Neuronal stem cell (in vitro differentiated cells): Measurements from ENCODE around the gene FBXL7.

Experiments
- DNase-seq: peaks from one replicate; pipeline ENCODE4 v3.0.0-alpha.2; 2013; ENCODE audit warnings: low spot score
- H2AFZ ChIP-seq: one replicate; pipeline ENCODE4 v1.6.1; 2013; ENCODE audit warnings: mild to moderate bottlenecking, low read length, inconsistent platforms
- H2AK5ac ChIP-seq: 2 replicates; pipeline ENCODE4 v1.6.1; 2013; ENCODE audit warnings: low read depth, mild to moderate bottlenecking, inconsistent platforms, low read length, moderate library complexity, mixed read lengths
- H2BK120ac ChIP-seq: 2 replicates; pipeline ENCODE4 v1.6.1; 2013; ENCODE audit warnings: low read depth, mild to moderate bottlenecking, inconsistent platforms, low read length, moderate library complexity, mixed read lengths
- H2BK12ac ChIP-seq: one replicate; pipeline ENCODE4 v1.6.1; 2013; ENCODE audit warnings: low read length, inconsistent platforms
- H2BK15ac ChIP-seq: 2 replicates; pipeline ENCODE4 v1.6.1; 2013; ENCODE audit warnings: mild to moderate bottlenecking, low read length, inconsistent platforms, mixed read lengths
- H2BK5ac ChIP-seq: one replicate; pipeline ENCODE4 v1.6.1; 2013; ENCODE audit warnings: inconsistent platforms, mild to moderate bottlenecking, low read length, moderate library complexity
- H3K14ac ChIP-seq: one replicate; pipeline ENCODE4 v1.6.1; 2013; ENCODE audit warnings: low read length, inconsistent platforms
- H3K18ac ChIP-seq: 2 replicates; pipeline ENCODE4 v1.6.1; 2013; ENCODE audit warnings: low read length, inconsistent platforms
- H3K23ac ChIP-seq: 2 replicates; pipeline ENCODE4 v1.6.1; 2013; ENCODE audit warnings: low read depth, mild to moderate bottlenecking, mixed read lengths, low read length, inconsistent platforms; ENCODE audit not compliant: poor library complexity
- H3K27ac ChIP-seq: replicated peaks from 3 replicates; pipeline ENCODE4 v1.5.1; 2013; ENCODE audit warnings: low read length, inconsistent platforms
- H3K27me3 ChIP-seq, 3 experiments: 2 replicates each; pipeline ENCODE4 v1.6.1; 2013; ENCODE audit warnings: low read length in 3 of 3, mild to moderate bottlenecking in 2 of 3, inconsistent platforms in 1 of 3, low read depth in 1 of 3, mixed read lengths in 1 of 3, moderate library complexity in 1 of 3; ENCODE audit not compliant: control insufficient read depth in 3 of 3, insufficient read depth in 3 of 3
- H3K36me3 ChIP-seq, 2 donors: replicated peaks in 1 of 2; 2 replicates each; pipeline ENCODE4 v1.6.1; 2013; ENCODE audit warnings: low read length in 2 of 2; ENCODE audit not compliant: control insufficient read depth in 2 of 2, insufficient read depth in 2 of 2
- H3K4ac ChIP-seq: 2 replicates; pipeline ENCODE4 v1.6.1; 2013; ENCODE audit warnings: inconsistent platforms, mild to moderate bottlenecking, low read length, moderate library complexity
- H3K4me1 ChIP-seq, 2 donors: 1 replicate in 1 of 2; 2 replicates in 1 of 2; pipeline ENCODE4 v1.6.1; 2013; ENCODE audit warnings: low read length in 2 of 2, low read depth in 1 of 2; ENCODE audit not compliant: control insufficient read depth in 2 of 2, insufficient read depth in 1 of 2
- H3K4me2 ChIP-seq: one replicate; pipeline ENCODE4 v1.6.1; 2013; ENCODE audit warnings: mild to moderate bottlenecking, low read length, inconsistent platforms; ENCODE audit not compliant: insufficient read depth, poor library complexity, severe bottlenecking
- H3K4me3 ChIP-seq, 2 donors: 2 replicates each; pipeline ENCODE4 v1.5.1; 2013; ENCODE audit warnings: low read length in 2 of 2, mild to moderate bottlenecking in 2 of 2, inconsistent platforms in 1 of 2, moderate library complexity in 1 of 2
- H3K79me1 ChIP-seq: one replicate; pipeline ENCODE4 v1.6.1; 2013; ENCODE audit warnings: low read depth, mild to moderate bottlenecking, inconsistent platforms, low read length, moderate library complexity
- H3K9ac ChIP-seq: one replicate; pipeline ENCODE4 v1.6.1; 2013; ENCODE audit warnings: mild to moderate bottlenecking, low read depth, low read length, inconsistent platforms; ENCODE audit not compliant: poor library complexity
- H3K9me3 ChIP-seq, 2 donors: replicated peaks in 1 of 2; 2 replicates each; pipeline versions ENCODE3 to v1.6.1; 2013; ENCODE audit warnings: low read length in 2 of 2, mild to moderate bottlenecking in 2 of 2, inconsistent platforms in 1 of 2, low read depth in 1 of 2, mixed read lengths in 1 of 2, moderate library complexity in 1 of 2; ENCODE audit not compliant: control insufficient read depth in 2 of 2, insufficient read depth in 1 of 2
- H4K8ac ChIP-seq: one replicate; pipeline ENCODE4 v1.6.1; 2013; ENCODE audit warnings: low read depth, mild to moderate bottlenecking, inconsistent platforms, low read length, moderate library complexity
- H4K91ac ChIP-seq: one replicate; pipeline ENCODE4 v1.6.1; 2013; ENCODE audit warnings: low read length, low read depth, mild to moderate bottlenecking, inconsistent platforms; ENCODE audit not compliant: poor library complexity
- WGBS, 2 donors: extraction: QIAGEN DNeasy Blood & Tissue Kit; methylation state at CpG; one replicate each; pipeline ENCODE4 v1.1.7; 2013; ENCODE audit warnings: missing lambda C conversion rate in 2 of 2, mixed read lengths in 1 of 2; ENCODE audit not compliant: insufficient read length in 2 of 2, insufficient replicate concordance in 1 of 2; ENCODE audit errors: extremely low coverage in 2 of 2; 5-methylcytosine and 5-hydroxymethylcytosine counted together

The FBXL7 gene

DNA sequence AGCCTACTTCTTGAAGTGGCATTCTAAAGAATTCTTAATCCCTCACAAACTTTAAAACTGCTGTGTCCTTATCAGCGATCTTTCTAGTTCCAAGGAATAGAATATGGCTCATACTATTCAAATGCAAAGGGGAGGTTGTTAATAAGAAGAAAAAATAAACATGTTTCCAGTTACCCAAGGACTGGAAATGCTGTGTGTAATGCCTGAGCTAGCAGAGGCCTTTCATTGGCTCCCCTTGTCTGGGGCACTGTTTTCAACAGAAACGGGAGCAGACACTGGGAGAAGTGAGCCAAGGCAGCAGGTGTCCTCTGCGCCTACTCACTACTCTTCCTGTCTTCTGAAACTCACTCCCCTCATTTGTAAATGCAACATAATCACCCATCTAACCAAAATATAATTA is 426.6 kb downstream of the FBXL7 start:
- Histone ChIP-seq H4K91ac (no peak overlapping the region), H3K79me1 (peaks cover 4% of the 10 kb centered on the region), H3K14ac (no peak overlapping the region), H2BK120ac (no peak overlapping the region), H2BK12ac (no peak overlapping the region), H3K4me1 (peaks cover 0 to 4% of the 10 kb centered on the region in 2 donors), H3K4me2 (no peak overlapping the region), H2BK15ac (no peak overlapping the region), H3K27ac (no peak overlapping the region), H2AK5ac (no peak overlapping the region), H3K9me3 (no peaks in the 10 kb centered on the region), H3K9ac (no peak overlapping the region), H3K4ac (no peak overlapping the region), H3K18ac (no peak overlapping the region), H2AFZ (no peak overlapping the region), H3K36me3 (peaks cover 3 to 5% of the 10 kb centered on the region in 2 donors), H2BK5ac (no peak overlapping the region), H4K8ac (no peak overlapping the region), H3K27me3 (no peaks in the 10 kb centered on the region), H3K23ac (no peak overlapping the region), H3K4me3 (no peak overlapping the region)
- no CpG with 5 or more reads among the region's 3 CpGs for WGBS, 2 donors
- no peak for DNase-seq

- no CpG with 5 or more reads among the region's 38 CpGs for WGBS, 2 donors
- H3K23ac ChIP-seq = no peak overlapping the region
- no peak overlapping the region for H2BK5ac ChIP-seq
- no peak overlapping the region for H4K8ac ChIP-seq
- H3K36me3 ChIP-seq = peaks cover 3 to 5% of the 10 kb centered on the region in 2 donors
- H3K9ac ChIP-seq = no peak overlapping the region
- H3K4me2 ChIP-seq = no peak overlapping the region
- no peaks in the 10 kb centered on the region for H3K9me3 ChIP-seq
- no peak overlapping the region for H2AFZ ChIP-seq
- H3K18ac ChIP-seq = peak overlapping the region; percentile 74
- H3K27ac ChIP-seq = no peak overlapping the region
- H3K79me1 ChIP-seq = peaks cover 4% of the 10 kb centered on the region
- H3K14ac ChIP-seq = no peak overlapping the region
- H2BK12ac ChIP-seq = no peak overlapping the region
- H3K27me3 ChIP-seq = no peaks in the 10 kb centered on the region
- peak overlapping the region; percentile 37 for H2BK120ac ChIP-seq
- H3K4me3 ChIP-seq = peak overlapping the region in 1 of 2 donors; percentile 52
- no peak overlapping the region for H3K4ac ChIP-seq
- peaks cover 0 to 4% of the 10 kb centered on the region in 2 donors for H3K4me1 ChIP-seq
- H2AK5ac ChIP-seq = peak overlapping the region; percentile 82
- no peak overlapping the region for H4K91ac ChIP-seq
- no peak overlapping the region for H2BK15ac ChIP-seq
- no peak for DNase-seq
These were observed 427.9 kb downstream of the FBXL7 start for GRCh38 chr5:15927710-15928380.

GRCh38 chr5:15929611-15930263 is 429.8 kb downstream of the FBXL7 start:
- no peak overlapping the region for H3K27ac ChIP-seq
- H2BK120ac ChIP-seq = no peak overlapping the region
- H3K27me3 ChIP-seq = no peaks in the 10 kb centered on the region
- H3K14ac ChIP-seq = no peak overlapping the region
- WGBS, 2 donors = no CpG with 5 or more reads among the region's 11 CpGs
- H2BK5ac ChIP-seq = no peak overlapping the region
- no peak for DNase-seq
- H4K91ac ChIP-seq = no peak overlapping the region
- no peaks in the 10 kb centered on the region for H3K9me3 ChIP-seq
- H3K4me1 ChIP-seq = peaks cover 4 to 5% of the 10 kb centered on the region in 2 donors
- no peak overlapping the region for H4K8ac ChIP-seq
- H2AFZ ChIP-seq = no peak overlapping the region
- H3K18ac ChIP-seq = no peak overlapping the region
- H3K36me3 ChIP-seq = peaks cover 3 to 5% of the 10 kb centered on the region in 2 donors
- no peak overlapping the region for H2BK15ac ChIP-seq
- no peak overlapping the region for H3K4me2 ChIP-seq
- H3K79me1 ChIP-seq = peaks cover 4% of the 10 kb centered on the region
- no peak overlapping the region for H2AK5ac ChIP-seq
- H2BK12ac ChIP-seq = no peak overlapping the region
- no peak overlapping the region for H3K9ac ChIP-seq
- H3K23ac ChIP-seq = no peak overlapping the region
- no peak overlapping the region for H3K4ac ChIP-seq
- no peak overlapping the region for H3K4me3 ChIP-seq

DNA sequence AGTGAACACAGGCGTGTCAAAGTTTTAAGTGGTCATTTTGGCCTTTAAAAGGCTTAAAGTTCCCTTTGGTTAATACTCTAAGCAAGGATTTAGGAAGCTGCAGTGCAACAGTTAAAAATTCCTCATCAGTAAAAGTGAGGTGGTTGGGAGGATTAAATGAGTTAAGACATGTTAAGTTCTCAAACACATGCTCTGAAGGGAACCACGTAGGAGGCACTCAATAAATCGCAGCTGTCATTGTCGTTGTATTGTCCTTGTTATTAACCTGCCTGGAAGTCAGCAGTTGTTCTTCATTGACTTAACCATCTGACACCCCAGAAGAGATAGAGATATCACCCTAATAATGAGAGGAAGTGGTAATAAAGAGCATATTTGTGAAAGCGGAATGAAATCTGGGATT is 432.1 kb downstream of the FBXL7 start:
- Histone ChIP-seq H3K9ac (no peak overlapping the region), H3K23ac (no peak overlapping the region)
- no CpG with 5 or more reads among the region's 5 CpGs for WGBS, 2 donors

More for the DNA sequence above, 432.1 kb downstream of the FBXL7 start:
- no peak overlapping the region for H3K14ac ChIP-seq
- no peak overlapping the region for H3K18ac ChIP-seq
- peaks cover 6% of the 10 kb centered on the region for H3K79me1 ChIP-seq
- no peaks in the 10 kb centered on the region for H3K9me3 ChIP-seq
- H3K4me1 ChIP-seq = peaks cover 2 to 5% of the 10 kb centered on the region in 2 donors
- no peak overlapping the region for H2BK12ac ChIP-seq
- peaks cover 11 to 12% of the 10 kb centered on the region in 2 donors for H3K36me3 ChIP-seq
- H2BK15ac ChIP-seq = no peak overlapping the region
- H3K4ac ChIP-seq = no peak overlapping the region
- no peak for DNase-seq
- H2BK120ac ChIP-seq = no peak overlapping the region
- H3K27ac ChIP-seq = no peak overlapping the region
- H4K8ac ChIP-seq = no peak overlapping the region
- H3K4me3 ChIP-seq = no peak overlapping the region
- no peak overlapping the region for H2AFZ ChIP-seq
- no peak overlapping the region for H2AK5ac ChIP-seq
- H3K27me3 ChIP-seq = no peaks in the 10 kb centered on the region
- no peak overlapping the region for H3K4me2 ChIP-seq
- no peak overlapping the region for H2BK5ac ChIP-seq
- no peak overlapping the region for H4K91ac ChIP-seq
